ENCODE results near the gene IRF5. TPM values are rescaled to one million over a fixed set of nuclear protein-coding genes. Genes with fewer than 3 reads are reported as not detected.

Gene IRF5
- total RNA-seq, 1 experiment from 2014 or later: 16.5 TPM

DNA sequence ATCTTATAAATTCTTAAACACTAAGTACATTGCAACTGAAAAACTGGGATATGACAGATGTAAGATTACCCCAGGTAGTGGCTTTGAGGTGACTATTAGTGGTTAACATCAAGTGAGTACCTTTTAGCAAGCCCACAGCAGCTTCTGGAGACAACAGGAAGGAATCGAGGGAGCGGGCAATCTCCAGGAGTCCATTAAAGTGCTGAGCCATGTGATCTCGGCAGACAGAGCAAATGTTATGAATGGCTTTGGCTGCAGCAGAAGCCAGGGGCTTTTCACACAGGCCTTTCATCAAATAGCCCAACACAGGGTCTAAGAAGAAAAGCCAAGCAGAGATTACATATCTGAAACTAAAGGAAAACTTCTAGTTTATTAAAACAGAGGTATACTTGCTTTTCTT, 48.9 kb downstream of the IRF5 start:
- CTCF ChIA-PET: no interaction called here
- no peak overlapping the region for H3K4me3 ChIP-seq (replicated peaks in 1 of 2; ENCODE audit: low read depth in 1 of 2, low read length in 2 of 2)
- no peaks in the 10 kb centered on the region for H3K79me2 ChIP-seq (ENCODE audit: insufficient read depth, low read length)
- ATAC-seq: no peak
- no peak overlapping the region for H3K4me2 ChIP-seq (ENCODE audit: low read length)
- no peaks in the 10 kb centered on the region for H3K27me3 ChIP-seq (ENCODE audit: insufficient read depth, low read length)
- POLR2A ChIA-PET: no interaction called here
- no peaks in the 10 kb centered on the region for H3K4me1 ChIP-seq (ENCODE audit: control insufficient read depth in 1 of 2, insufficient read depth in 2 of 2, low read length in 2 of 2)
- no peaks in the 10 kb centered on the region for H4K20me1 ChIP-seq (ENCODE audit: insufficient read depth)
- no peaks in the 10 kb centered on the region for H3K9me3 ChIP-seq (ENCODE audit: control insufficient read depth in 1 of 2, insufficient read depth in 1 of 2, low read depth in 1 of 2, low read length in 2 of 2)
- no peak overlapping the region for H3K27ac ChIP-seq (ENCODE audit: low read depth, low read length)
- H2AFZ ChIP-seq (ENCODE audit: low read depth, low read length, poor library complexity, severe bottlenecking): no peak overlapping the region
- no peak for TF ChIP-seq JUND (IDR thresholded peaks at IDR 0.05)
- TF ChIP-seq TCF7L2 (IDR thresholded peaks at IDR 0.05; ENCODE audit: borderline replicate concordance, extremely low read depth, insufficient read depth, insufficient read length): no peak
- no peak for TF ChIP-seq SP1 (IDR thresholded peaks at IDR 0.05; ENCODE audit: low read depth)
- no peak for TF ChIP-seq POLR2AphosphoS5 (IDR thresholded peaks at IDR 0.05; ENCODE audit: low read depth, low read length)
- TF ChIP-seq, protein P1, sequence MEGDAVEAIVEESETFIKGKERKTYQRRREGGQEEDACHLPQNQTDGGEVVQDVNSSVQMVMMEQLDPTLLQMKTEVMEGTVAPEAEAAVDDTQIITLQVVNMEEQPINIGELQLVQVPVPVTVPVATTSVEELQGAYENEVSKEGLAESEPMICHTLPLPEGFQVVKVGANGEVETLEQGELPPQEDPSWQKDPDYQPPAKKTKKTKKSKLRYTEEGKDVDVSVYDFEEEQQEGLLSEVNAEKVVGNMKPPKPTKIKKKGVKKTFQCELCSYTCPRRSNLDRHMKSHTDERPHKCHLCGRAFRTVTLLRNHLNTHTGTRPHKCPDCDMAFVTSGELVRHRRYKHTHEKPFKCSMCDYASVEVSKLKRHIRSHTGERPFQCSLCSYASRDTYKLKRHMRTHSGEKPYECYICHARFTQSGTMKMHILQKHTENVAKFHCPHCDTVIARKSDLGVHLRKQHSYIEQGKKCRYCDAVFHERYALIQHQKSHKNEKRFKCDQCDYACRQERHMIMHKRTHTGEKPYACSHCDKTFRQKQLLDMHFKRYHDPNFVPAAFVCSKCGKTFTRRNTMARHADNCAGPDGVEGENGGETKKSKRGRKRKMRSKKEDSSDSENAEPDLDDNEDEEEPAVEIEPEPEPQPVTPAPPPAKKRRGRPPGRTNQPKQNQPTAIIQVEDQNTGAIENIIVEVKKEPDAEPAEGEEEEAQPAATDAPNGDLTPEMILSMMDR (IDR thresholded peaks at IDR 0.05 in 2 of 3, conservative IDR thresholded peaks at IDR 0.05 in 1 of 3; ENCODE audit: borderline replicate concordance in 1 of 3, insufficient read depth in 1 of 3, low read depth in 2 of 3, low read length in 2 of 3): no peak
- TF ChIP-seq ELF1 (IDR thresholded peaks at IDR 0.05; ENCODE audit: borderline replicate concordance, low read depth): no peak
- no peak for TF ChIP-seq YY1 (IDR thresholded peaks at IDR 0.05; ENCODE audit: extremely low read depth, insufficient replicate concordance, low read depth, low read length)
- no peak for TF ChIP-seq ZNF274 (IDR thresholded peaks at IDR 0.05; ENCODE audit: low read depth, low read length)
- TF ChIP-seq EGR1 (IDR thresholded peaks at IDR 0.05; ENCODE audit: low read depth): no peak
- TF ChIP-seq EZH2 (IDR thresholded peaks at IDR 0.05): no peak
- TF ChIP-seq EZH2phosphoT487 (IDR thresholded peaks at IDR 0.05; ENCODE audit: borderline replicate concordance): no peak
- DNase-seq (ENCODE audit: low read depth, low spot score): no peak
- BruUV-seq (replicated peaks): no TSS peak
- peaks cover 30 to 32% of the 10 kb centered on the region in 2 experiments for H3K36me3 ChIP-seq (ENCODE audit: control insufficient read depth in 1 of 2, insufficient read depth in 2 of 2, low read length in 2 of 2)
- no peaks in the 10 kb centered on the region for H3K9me2 ChIP-seq (ENCODE audit: insufficient read depth)
- intact Hi-C loops (cut with micrococcal nuclease): no loop called here
- no peak overlapping the region for H3K9ac ChIP-seq (ENCODE audit: low read length)
- RAD21 ChIA-PET (ENCODE audit: low non-redundant PET in 1 of 2, low total read pairs in 2 of 2, uncharacterized antibody in 2 of 2, unreplicated experiment in 2 of 2): no interaction called here

Measured in HCT116 (cell line).